ENCODE results near the gene MCOLN1. TPM values are rescaled to one million over a fixed set of nuclear protein-coding genes. Genes with fewer than 3 reads are reported as not detected.

The MCOLN1 gene
- total and polyA plus RNA-seq, 2 donors (not counting 3 experiments of a cell fraction or from before 2014, with no cell fraction given): 23.0 to 60.9 TPM

GRCh38 chr19:7515110-7515644 is 7.2 kb upstream of the MCOLN1 start:
- TSS peak; percentile 97 for BruUV-seq (replicated peaks)
- H3K27me3 ChIP-seq (ENCODE audit: control insufficient read depth in 2 of 2, insufficient read depth in 2 of 2, low read length in 2 of 2): peaks cover 0 to 3% of the 10 kb centered on the region in 2 experiments
- no peaks in the 10 kb centered on the region for H3K9me3 ChIP-seq (replicated peaks; ENCODE audit: control insufficient read depth, insufficient read depth, low read length)
- peak overlapping the region; percentile 100 for H2AFZ ChIP-seq (ENCODE audit: low read depth, low read length)
- CTCF ChIA-PET: interaction anchor here (0.7 to 1.6 kb wide), 3 partner anchors 7 to 18 kb away, joined by 3 to 5 read pairs (median 3); a partner anchor contains a TSS
- peaks cover 0 to 7% of the 10 kb centered on the region in 2 experiments for H3K36me3 ChIP-seq (ENCODE audit: control insufficient read depth in 2 of 2, extremely low read depth in 1 of 2, insufficient read depth in 2 of 2, low read length in 2 of 2)
- DNase-seq (ENCODE audit: low read depth, low spot score) (no peak), FAIRE-seq (no peak)
- intact Hi-C loops (cut with micrococcal nuclease): no loop called here
- dilution Hi-C loops (cut with MboI; ENCODE audit: extremely low pct_ligation_motif_present, low sequenced_read_pairs): no loop called here
- TF ChIP-seq POLR2AphosphoS5 (IDR thresholded peaks at IDR 0.05; ENCODE audit: insufficient read depth, low read depth, low read length): no peak
- no peak for TF ChIP-seq MAX (IDR thresholded peaks at IDR 0.05; ENCODE audit: insufficient read depth, insufficient read length)
- TF ChIP-seq GATA2 (IDR thresholded peaks at IDR 0.05; ENCODE audit: insufficient read depth, insufficient read length, low read depth, low read length): no peak
- no peak for TF ChIP-seq POLR2A (IDR thresholded peaks at IDR 0.05; ENCODE audit: low read depth, low read length)
- no peak for TF ChIP-seq CTCF (IDR thresholded peaks at IDR 0.05; ENCODE audit: extremely low read depth in 1 of 2, insufficient read depth in 1 of 2, low read depth in 1 of 2, low read length in 2 of 2)
- TF ChIP-seq FOS (IDR thresholded peaks at IDR 0.05; ENCODE audit: borderline replicate concordance, insufficient read depth, low read length): no peak
- no peak for TF ChIP-seq EZH2 (IDR thresholded peaks at IDR 0.05; ENCODE audit: borderline replicate concordance, low read depth, low read length, severe bottlenecking)
- no peak for TF ChIP-seq JUN (IDR thresholded peaks at IDR 0.05; ENCODE audit: borderline replicate concordance, insufficient read depth, insufficient read length, low read depth)
- peak overlapping the region; percentile 90 for H3K9ac ChIP-seq (replicated peaks; ENCODE audit: extremely low read depth, insufficient read depth, low read length)
- H3K4me3 ChIP-seq (replicated peaks in 1 of 3; ENCODE audit: insufficient read depth in 1 of 3, low read depth in 1 of 3, low read length in 3 of 3): no peak overlapping the region
- POLR2A ChIA-PET: no interaction called here
- H4K20me1 ChIP-seq (replicated peaks; ENCODE audit: control insufficient read depth, extremely low read depth, insufficient read depth, low read length): no peaks in the 10 kb centered on the region
- peak overlapping the region; percentile 83 for H3K4me2 ChIP-seq (ENCODE audit: insufficient read depth, low read length)
- no peaks in the 10 kb centered on the region for H3K9me1 ChIP-seq (replicated peaks; ENCODE audit: control insufficient read depth, extremely low read depth, insufficient read depth, low read length)
- peaks cover 4% of the 10 kb centered on the region for H3K79me2 ChIP-seq (ENCODE audit: control insufficient read depth, insufficient read depth, low read length)
- peaks cover 12% of the 10 kb centered on the region for H3K4me1 ChIP-seq (ENCODE audit: control insufficient read depth, extremely low read depth, insufficient read depth, low read length)
- H3K27ac ChIP-seq (ENCODE audit: insufficient read depth, low read depth, low read length): peak overlapping the region; percentile 41
